ENCODE results near the gene HAUS3.

- TF ChIP-seq CTCF (IDR thresholded peaks at IDR 0.05 in 2 of 3, conservative IDR thresholded peaks at IDR 0.05 in 1 of 3; ENCODE audit: borderline replicate concordance in 1 of 3, insufficient read depth in 1 of 3, low read depth in 2 of 3, low read length in 2 of 3) (no peak), EZH2 (IDR thresholded peaks at IDR 0.05) (no peak), REST (IDR thresholded peaks at IDR 0.05; ENCODE audit: low read depth) (no peak), TCF7L2 (IDR thresholded peaks at IDR 0.05; ENCODE audit: borderline replicate concordance, extremely low read depth, insufficient read depth, insufficient read length) (no peak), JUND (IDR thresholded peaks at IDR 0.05) (no peak), MAX (IDR thresholded peaks at IDR 0.05) (no peak), POLR2AphosphoS5 (IDR thresholded peaks at IDR 0.05; ENCODE audit: low read depth, low read length) (no peak), POLR2A (IDR thresholded peaks at IDR 0.05; ENCODE audit: borderline replicate concordance, extremely low read depth, insufficient read depth, insufficient read length) (no peak), ZBTB33 (IDR thresholded peaks at IDR 0.05; ENCODE audit: extremely low read depth, insufficient replicate concordance, low read length) (no peak), EZH2phosphoT487 (IDR thresholded peaks at IDR 0.05; ENCODE audit: borderline replicate concordance) (no peak), ZNF274 (IDR thresholded peaks at IDR 0.05; ENCODE audit: low read depth, low read length) (no peak)
Measured at GRCh38 chr4:2257361-2258081, 15.6 kb upstream of the HAUS3 start.
